ENCODE data around the gene PRKAG3. TPM values are rescaled to one million over a fixed set of nuclear protein-coding genes. Genes with fewer than 3 reads are reported as not detected.
A peak's percentile ranks its signal among the peaks of the same experiment; 100 is the strongest.

PRKAG3 gene
- total RNA-seq, 4 donors from 2014 or later = not detected

GRCh38 chr2:218822622-218823021, 9.0 kb downstream of the PRKAG3 start:
- H3K9me3 ChIP-seq = no peaks in the 10 kb centered on the region
- 74% methylated on average over 7 of the region's 7 CpGs for WGBS
- peaks cover 0 to 5% (median 0%) of the 10 kb centered on the region in 4 donors for H3K27me3 ChIP-seq
- DNase-seq (ENCODE audit: extremely low spot score) = no peak
- H3K36me3 ChIP-seq = peaks cover 0 to 37% (median 12%) of the 10 kb centered on the region in 4 donors
- no peak for TF ChIP-seq EP300 (IDR thresholded peaks at IDR 0.05)
- TF ChIP-seq POLR2AphosphoS5 (IDR thresholded peaks at IDR 0.05) = no peak
- TF ChIP-seq, protein P1, sequence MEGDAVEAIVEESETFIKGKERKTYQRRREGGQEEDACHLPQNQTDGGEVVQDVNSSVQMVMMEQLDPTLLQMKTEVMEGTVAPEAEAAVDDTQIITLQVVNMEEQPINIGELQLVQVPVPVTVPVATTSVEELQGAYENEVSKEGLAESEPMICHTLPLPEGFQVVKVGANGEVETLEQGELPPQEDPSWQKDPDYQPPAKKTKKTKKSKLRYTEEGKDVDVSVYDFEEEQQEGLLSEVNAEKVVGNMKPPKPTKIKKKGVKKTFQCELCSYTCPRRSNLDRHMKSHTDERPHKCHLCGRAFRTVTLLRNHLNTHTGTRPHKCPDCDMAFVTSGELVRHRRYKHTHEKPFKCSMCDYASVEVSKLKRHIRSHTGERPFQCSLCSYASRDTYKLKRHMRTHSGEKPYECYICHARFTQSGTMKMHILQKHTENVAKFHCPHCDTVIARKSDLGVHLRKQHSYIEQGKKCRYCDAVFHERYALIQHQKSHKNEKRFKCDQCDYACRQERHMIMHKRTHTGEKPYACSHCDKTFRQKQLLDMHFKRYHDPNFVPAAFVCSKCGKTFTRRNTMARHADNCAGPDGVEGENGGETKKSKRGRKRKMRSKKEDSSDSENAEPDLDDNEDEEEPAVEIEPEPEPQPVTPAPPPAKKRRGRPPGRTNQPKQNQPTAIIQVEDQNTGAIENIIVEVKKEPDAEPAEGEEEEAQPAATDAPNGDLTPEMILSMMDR (IDR thresholded peaks at IDR 0.05) = no peak
- no peak for TF ChIP-seq POLR2A (IDR thresholded peaks at IDR 0.05; ENCODE audit: low read depth)
- intact Hi-C loops (cut with DNase I) = no loop called here
- no peak overlapping the region for H3K27ac ChIP-seq (replicated peaks in 1 of 4)
- no peaks in the 10 kb centered on the region for H3K4me1 ChIP-seq
- no peak overlapping the region for H3K4me3 ChIP-seq

GRCh38 chr2:218821605-218822211, 9.9 kb downstream of the PRKAG3 start:
- peaks cover 0 to 44% (median 13%) of the 10 kb centered on the region in 4 donors for H3K36me3 ChIP-seq
- H3K27me3 ChIP-seq = no peaks in the 10 kb centered on the region
- 75% methylated on average over 9 of the region's 9 CpGs for WGBS
- H3K9me3 ChIP-seq = no peaks in the 10 kb centered on the region
- H3K27ac ChIP-seq (replicated peaks in 1 of 4) = no peak overlapping the region
- DNase-seq (ENCODE audit: extremely low spot score) = peak; percentile 89
- TF ChIP-seq, protein P1 (IDR thresholded peaks at IDR 0.05) = no peak
- no peak for TF ChIP-seq POLR2A (IDR thresholded peaks at IDR 0.05; ENCODE audit: low read depth)
- no peak overlapping the region for H3K4me3 ChIP-seq
- no peaks in the 10 kb centered on the region for H3K4me1 ChIP-seq
- intact Hi-C loops (cut with DNase I) = no loop called here

DNA sequence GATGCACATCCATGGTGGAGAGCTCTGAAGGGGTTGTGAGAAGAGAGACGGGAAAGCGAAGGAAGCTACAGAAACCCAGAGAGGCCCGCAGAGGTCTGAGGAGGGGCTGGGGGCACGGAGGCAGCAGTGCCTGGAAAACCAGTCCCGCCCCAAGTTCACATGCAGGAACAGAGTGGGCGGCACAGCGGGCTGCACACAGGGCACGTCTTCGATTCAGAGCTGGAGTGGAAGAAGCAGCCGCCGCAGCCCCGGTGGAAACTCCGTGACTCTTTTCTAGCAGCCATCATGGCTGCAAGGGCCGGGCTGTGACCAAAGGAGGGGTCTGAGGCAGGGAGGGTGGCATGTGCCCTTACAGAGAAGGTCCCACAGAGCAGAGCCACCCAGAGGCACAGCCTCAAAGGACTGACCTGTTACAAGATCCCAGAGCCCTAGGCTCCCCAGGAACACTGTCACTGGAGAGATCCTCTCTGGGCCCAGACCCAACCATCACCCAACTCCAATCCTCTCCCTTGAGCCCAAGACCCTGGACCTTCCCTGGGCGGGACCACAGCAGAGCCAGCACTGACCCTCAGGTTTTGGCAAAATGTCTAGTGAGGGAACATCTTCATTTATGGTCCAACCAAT, 10.7 kb downstream of the PRKAG3 start:
- intact Hi-C loops (cut with DNase I) = no loop called here
- Histone ChIP-seq H3K9me3 (no peaks in the 10 kb centered on the region), H3K4me1 (no peaks in the 10 kb centered on the region), H3K27me3 (no peaks in the 10 kb centered on the region), H3K27ac (replicated peaks in 1 of 4) (no peak overlapping the region), H3K4me3 (no peak overlapping the region), H3K36me3 (peaks cover 0 to 52% (median 20%) of the 10 kb centered on the region in 4 donors)
- WGBS = 96% methylated on average over 15 of the region's 15 CpGs
- TF ChIP-seq EP300 (IDR thresholded peaks at IDR 0.05) (no peak), POLR2A (IDR thresholded peaks at IDR 0.05; ENCODE audit: low read depth) (no peak), POLR2AphosphoS5 (IDR thresholded peaks at IDR 0.05) (no peak)
- TF ChIP-seq, protein P1 (IDR thresholded peaks at IDR 0.05) = no peak
- no peak for DNase-seq (ENCODE audit: extremely low spot score)

GRCh38 chr2:218819093-218819492, 12.5 kb downstream of the PRKAG3 start:
- Histone ChIP-seq H3K4me3 (no peak overlapping the region), H3K27ac (replicated peaks in 1 of 4) (no peak overlapping the region), H3K4me1 (no peaks in the 10 kb centered on the region), H3K36me3 (peaks cover 0 to 70% (median 38%) of the 10 kb centered on the region in 4 donors), H3K27me3 (no peaks in the 10 kb centered on the region), H3K9me3 (no peaks in the 10 kb centered on the region)
- intact Hi-C loops (cut with DNase I) = no loop called here
- DNase-seq (ENCODE audit: extremely low spot score) = no peak
- 90% methylated on average over 7 of the region's 7 CpGs for WGBS
- no peak for TF ChIP-seq EP300 (IDR thresholded peaks at IDR 0.05)
- no peak for TF ChIP-seq POLR2A (IDR thresholded peaks at IDR 0.05; ENCODE audit: low read depth)
- TF ChIP-seq POLR2AphosphoS5 (IDR thresholded peaks at IDR 0.05) = no peak
- TF ChIP-seq, protein P1 (IDR thresholded peaks at IDR 0.05) = no peak
